H1 (cell line): Measurements from ENCODE around the gene MYOG.

Experiments
- CTCF ChIP-seq, 3 experiments: IDR thresholded peaks; 1 replicate in 2 of 3; 2 replicates in 1 of 3; pipeline versions ENCODE4 v1.5.1 to v1.6.1; 2011; ENCODE audit warnings: low read length in 3 of 3, mild to moderate bottlenecking in 3 of 3, inconsistent platforms in 2 of 3, low read depth in 1 of 3, moderate library complexity in 1 of 3; ENCODE audit not compliant: insufficient read depth in 1 of 3; ENCODE audit errors: control extremely low read depth in 1 of 3
- EP300 ChIP-seq, 2 experiments: IDR thresholded peaks; 1 replicate in 1 of 2; 2 replicates in 1 of 2; pipeline ENCODE4 v1.6.1; 2011 to 2012; ENCODE audit warnings: low read depth in 2 of 2, low read length in 2 of 2, mild to moderate bottlenecking in 2 of 2, borderline replicate concordance in 1 of 2, inconsistent platforms in 1 of 2, moderate library complexity in 1 of 2
- RFX5 ChIP-seq: IDR thresholded peaks from 2 replicates; pipeline ENCODE4 v1.6.1; 2011; ENCODE audit warnings: low read depth, low read length, improper control_type of control experiment, borderline replicate concordance
- TEAD4 ChIP-seq: IDR thresholded peaks from 2 replicates; pipeline ENCODE4 v1.6.1; 2012; ENCODE audit warnings: low read depth, low read length, inconsistent platforms, mixed read lengths
- TF ChIP-seq, protein P1 (sequence below): IDR thresholded peaks from 2 replicates; pipeline ENCODE4 v1.6.1; 2011; ENCODE audit warnings: low read depth, mild to moderate bottlenecking, low read length; ENCODE audit not compliant: insufficient read depth

- TF ChIP-seq CTCF (IDR thresholded peaks at IDR 0.05; ENCODE audit: control extremely low read depth in 1 of 3, insufficient read depth in 1 of 3, low read depth in 1 of 3, low read length in 3 of 3) = no peak
- no peak for TF ChIP-seq RFX5
- no peak for TF ChIP-seq TEAD4
- TF ChIP-seq, protein P1, sequence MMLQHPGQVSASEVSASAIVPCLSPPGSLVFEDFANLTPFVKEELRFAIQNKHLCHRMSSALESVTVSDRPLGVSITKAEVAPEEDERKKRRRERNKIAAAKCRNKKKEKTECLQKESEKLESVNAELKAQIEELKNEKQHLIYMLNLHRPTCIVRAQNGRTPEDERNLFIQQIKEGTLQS = no peak
- no peak for TF ChIP-seq EP300 (IDR thresholded peaks at IDR 0.05; ENCODE audit: borderline replicate concordance in 1 of 2, low read depth in 2 of 2, low read length in 2 of 2)
Measured at GRCh38 chr1:203085528-203086406, at the start of gene MYOG.
